GM23248 (cell line): ENCODE measurements around the gene NEMF. TPM values are rescaled to one million over a fixed set of nuclear protein-coding genes. Genes with fewer than 3 reads are reported as not detected.

Experiments used
- DNase-seq: peaks from one replicate; pipeline ENCODE4 v3.0.0-alpha.2; 2015
- H2AFZ ChIP-seq: fragments of 200-600 bp; sonication (generic); 2 replicates; pipeline ENCODE4 v1.6.1; 2016; ENCODE audit warnings: antibody characterized with exemption
- H3F3A ChIP-seq: fragments of 200-600 bp; sonication (generic); 2 replicates; pipeline ENCODE4 v1.6.1; 2016; ENCODE audit warnings: mild to moderate bottlenecking, antibody characterized with exemption, mixed run types; ENCODE audit not compliant: insufficient read depth
- H3K27ac ChIP-seq: fragments of 200-600 bp; sonication (generic); 2 replicates; pipeline ENCODE4 v1.5.1; 2016; ENCODE audit warnings: mild to moderate bottlenecking
- H3K27me3 ChIP-seq: fragments of 200-600 bp; sonication (generic); replicated peaks from 2 replicates; pipeline ENCODE4 v1.6.1; 2016; ENCODE audit warnings: mild to moderate bottlenecking; ENCODE audit not compliant: insufficient read depth
- H3K36me3 ChIP-seq: fragments of 200-600 bp; sonication (generic); 2 replicates; pipeline ENCODE4 v1.6.1; 2016; ENCODE audit warnings: low read depth, mild to moderate bottlenecking
- H3K4me1 ChIP-seq: fragments of 200-600 bp; sonication (generic); 2 replicates; pipeline ENCODE4 v1.6.1; 2016; ENCODE audit warnings: mild to moderate bottlenecking; ENCODE audit not compliant: insufficient read depth
- H3K4me2 ChIP-seq: fragments of 200-600 bp; sonication (generic); one replicate; pipeline ENCODE4 v1.6.1; 2016; ENCODE audit warnings: mild to moderate bottlenecking; ENCODE audit not compliant: unreplicated experiment
- H3K4me3 ChIP-seq: fragments of 200-600 bp; sonication (generic); 2 replicates; pipeline ENCODE4 v1.5.1; 2016; ENCODE audit warnings: mild to moderate bottlenecking
- H3K79me2 ChIP-seq: fragments of 200-600 bp; sonication (generic); 2 replicates; pipeline ENCODE4 v1.6.1; 2016; ENCODE audit warnings: mild to moderate bottlenecking; ENCODE audit not compliant: insufficient read depth
- H3K9ac ChIP-seq: fragments of 200-600 bp; sonication (generic); 2 replicates; pipeline ENCODE4 v1.6.1; 2016; ENCODE audit warnings: mild to moderate bottlenecking
- H3K9me2 ChIP-seq: fragments of 200-600 bp; sonication (generic); 2 replicates; pipeline ENCODE4 v1.6.1; 2016; ENCODE audit warnings: mixed run types, mild to moderate bottlenecking, moderate library complexity; ENCODE audit not compliant: insufficient read depth
- H3K9me3 ChIP-seq: fragments of 200-600 bp; sonication (generic); one replicate; pipeline ENCODE4 v1.6.1; 2017; ENCODE audit warnings: low read depth
- H4K20me1 ChIP-seq: fragments of 200-600 bp; sonication (generic); 2 replicates; pipeline ENCODE4 v1.6.0; 2016; ENCODE audit not compliant: insufficient read depth
- EZH2 ChIP-seq: fragments of 200-600 bp; sonication (generic); IDR thresholded peaks from 2 replicates; pipeline ENCODE4 v1.6.1; 2018; ENCODE audit warnings: antibody characterized with exemption, mild to moderate bottlenecking; ENCODE audit not compliant: insufficient read depth, poor library complexity, severe bottlenecking
- EZH2phosphoT487 ChIP-seq: fragments of 200-600 bp; sonication (generic); IDR thresholded peaks from 2 replicates; pipeline ENCODE4 v1.6.1; 2018; ENCODE audit warnings: antibody characterized with exemption, moderate library complexity, mild to moderate bottlenecking, low read depth; ENCODE audit not compliant: insufficient read depth
- WGBS, 2 experiments: methylation state at CpG; one replicate each; pipeline ENCODE4 v1.1.6; 2015 to 2017; ENCODE audit warnings: low lambda C conversion rate in 2 of 2, low coverage in 1 of 2; ENCODE audit errors: missing lambda C conversion rate in 2 of 2; 5-methylcytosine and 5-hydroxymethylcytosine counted together
- in situ Hi-C: fragments of 300-500 bp; cut with MboI; formaldehyde crosslinking; loops from 2 replicates; pipeline ENCODE4 v1.15.0; 2020
- polyA plus RNA-seq: library from polyadenylated mRNA; unstranded; fragments of >200 nt; fragmentation: Nextera tagmentation; extraction: Ambion mirVana; gene quantifications from 2 replicates; pipeline ENCODE4 v1.2.1, GENCODE V29; 2016
- total RNA-seq: library from RNA; depleted of rRNA; stranded (reverse); fragments of >200 nt; shearing (Covaris generic); gene quantifications from 2 replicates; pipeline ENCODE4 v1.2.3, GENCODE V29; 2014

Gene NEMF
- total and polyA plus RNA-seq, 2 experiments from 2014 or later, result 56.5 to 65.9 TPM

DNA sequence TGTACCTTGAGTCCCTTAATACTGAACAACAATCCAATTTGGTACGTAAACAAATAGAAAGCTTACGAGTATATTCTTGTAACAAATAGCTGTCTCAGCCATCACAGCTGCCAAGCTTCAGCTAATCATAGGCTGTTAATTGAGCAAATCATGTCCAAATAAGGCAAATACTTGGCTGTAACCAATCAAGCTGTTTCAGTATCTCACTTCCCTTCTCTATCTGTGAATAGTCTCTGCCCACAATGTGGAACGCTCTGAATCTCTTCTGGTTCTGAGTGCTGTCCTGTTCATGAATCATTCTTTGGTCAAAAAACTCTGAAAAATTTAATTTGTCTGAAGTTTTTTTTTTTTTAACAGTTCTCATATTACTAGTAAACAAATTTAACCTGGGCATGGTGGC lies 5.8 kb upstream of the NEMF start:
- no peak for TF ChIP-seq EZH2
- no peak for TF ChIP-seq EZH2phosphoT487
- peaks cover 11% of the 10 kb centered on the region for H3K4me1 ChIP-seq
- no peaks in the 10 kb centered on the region for H3K36me3 ChIP-seq
- DNase-seq, result no peak
- no peaks in the 10 kb centered on the region for H3K9me3 ChIP-seq
- H3K4me3 ChIP-seq, result no peak overlapping the region
- H3F3A ChIP-seq, result peaks cover 34% of the 10 kb centered on the region
- no peak overlapping the region for H2AFZ ChIP-seq
- H3K4me2 ChIP-seq, result no peak overlapping the region
- H3K9me2 ChIP-seq, result no peaks in the 10 kb centered on the region
- no peaks in the 10 kb centered on the region for H4K20me1 ChIP-seq
- 97 to 99% methylated on average over 3 of the region's 3 CpGs for WGBS, 2 experiments
- in situ Hi-C loops, result loop anchor here (25.0 kb wide), 1 partner anchor 679 kb away; the partner anchor contains the start of gene MAP4K5
- H3K79me2 ChIP-seq, result peaks cover 2% of the 10 kb centered on the region; the same call in 1 of the 2 replicates
- H3K27me3 ChIP-seq, result no peaks in the 10 kb centered on the region
- H3K27ac ChIP-seq, result no peak overlapping the region
- H3K9ac ChIP-seq, result no peak overlapping the region

DNA sequence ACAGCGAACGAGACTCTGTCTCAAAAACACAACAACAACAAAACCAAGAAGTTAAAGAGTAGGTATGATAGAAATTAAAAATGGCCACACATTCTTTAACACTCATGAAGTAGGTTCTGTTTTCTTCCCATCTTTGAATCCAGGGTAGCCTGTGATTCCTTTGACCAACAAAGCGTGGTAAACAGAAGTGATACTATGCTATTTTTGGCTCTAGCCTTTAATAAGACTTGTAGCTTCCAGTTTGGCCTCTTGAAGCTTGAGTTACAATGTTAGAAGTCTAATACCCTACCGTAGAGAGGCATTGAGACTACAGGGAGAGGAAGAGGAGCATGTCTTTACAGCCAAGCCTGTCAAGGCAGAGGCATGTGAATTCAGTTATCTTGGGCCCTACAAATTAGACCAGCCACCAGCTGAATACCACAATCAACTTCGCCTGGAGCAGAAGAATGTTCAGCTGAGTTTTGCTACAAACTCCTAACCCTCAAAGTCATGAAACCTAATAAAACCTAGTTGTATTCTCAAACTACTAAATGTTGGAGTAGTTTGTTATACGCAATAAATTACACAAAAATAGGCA lies 4.9 kb upstream of the NEMF start:
- DNase-seq, result no peak
- H3K27me3 ChIP-seq, result no peaks in the 10 kb centered on the region
- H3K36me3 ChIP-seq, result no peaks in the 10 kb centered on the region
- in situ Hi-C loops, result loop anchor here (25.0 kb wide), 1 partner anchor 680 kb away; the partner anchor contains the start of gene MAP4K5
- peaks cover 29% of the 10 kb centered on the region for H3F3A ChIP-seq
- TF ChIP-seq EZH2 (no peak), EZH2phosphoT487 (no peak)
- H3K4me1 ChIP-seq, result peaks cover 11% of the 10 kb centered on the region
- H3K4me3 ChIP-seq, result no peak overlapping the region
- no peak overlapping the region for H2AFZ ChIP-seq
- WGBS, 2 experiments, result 95 to 96% methylated on average over 6 of the region's 6 CpGs
- no peaks in the 10 kb centered on the region for H3K9me3 ChIP-seq
- H3K9ac ChIP-seq, result no peak overlapping the region
- H3K79me2 ChIP-seq, result peaks cover 2% of the 10 kb centered on the region
- H3K27ac ChIP-seq, result no peak overlapping the region
- no peaks in the 10 kb centered on the region for H3K9me2 ChIP-seq
- no peak overlapping the region for H3K4me2 ChIP-seq
- no peaks in the 10 kb centered on the region for H4K20me1 ChIP-seq

DNA sequence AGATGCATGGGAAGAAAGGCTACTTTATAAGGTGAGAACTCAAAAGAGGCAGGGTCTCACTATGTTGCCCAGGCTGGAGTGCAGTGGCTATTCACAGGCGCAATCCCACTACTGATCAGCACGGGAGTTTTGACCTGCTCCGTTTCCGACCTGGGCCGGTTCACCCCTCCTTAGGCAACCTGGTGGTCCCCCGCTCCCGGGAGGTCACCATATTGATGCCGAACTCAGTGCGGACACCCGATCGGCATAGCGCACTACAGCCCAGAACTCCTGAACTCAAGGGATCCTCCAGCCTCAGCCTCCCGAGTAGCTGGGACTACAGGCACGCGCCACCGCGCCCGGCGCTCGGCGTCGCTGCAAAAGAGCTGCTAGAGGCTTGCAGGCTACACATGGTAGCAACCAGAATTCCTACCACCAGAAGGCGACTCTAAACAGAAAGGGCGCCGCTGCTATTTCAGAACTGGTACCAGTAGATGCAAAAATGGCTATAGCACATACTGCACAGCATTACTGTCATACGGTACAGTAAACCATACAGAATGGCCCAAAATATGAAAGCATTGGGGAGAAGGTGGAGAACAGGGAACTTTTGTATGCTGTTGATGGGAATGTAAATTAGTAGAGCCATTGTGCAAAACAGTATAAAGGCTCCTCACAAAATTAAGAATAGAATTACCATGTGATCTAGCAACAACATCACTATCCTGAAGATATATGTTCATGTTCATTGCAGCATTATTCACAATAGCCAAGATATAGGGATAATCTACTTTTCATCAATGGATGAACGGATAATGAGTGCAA lies 1.2 kb upstream of the NEMF start:
- in situ Hi-C loops, result loop anchor here (25.0 kb wide), 1 partner anchor 684 kb away; the partner anchor contains the start of gene MAP4K5
- Histone ChIP-seq H3K9me2 (no peaks in the 10 kb centered on the region), H3K9me3 (no peaks in the 10 kb centered on the region), H3K79me2 (peaks cover 39% of the 10 kb centered on the region), H3K9ac (peak overlapping the region; percentile 96; the same call in 1 of the 2 replicates), H3K4me3 (peak overlapping the region; percentile 94), H3K27ac (no peak overlapping the region), H3K4me1 (peaks cover 16% of the 10 kb centered on the region), H3K36me3 (peaks cover 27% of the 10 kb centered on the region; the same call in 1 of the 2 replicates), H3K27me3 (no peaks in the 10 kb centered on the region), H3F3A (peaks cover 7% of the 10 kb centered on the region), H3K4me2 (peak overlapping the region; percentile 28), H2AFZ (peak overlapping the region; percentile 86), H4K20me1 (no peaks in the 10 kb centered on the region)
- peak; percentile 94 for DNase-seq
- TF ChIP-seq EZH2 (no peak), EZH2phosphoT487 (no peak)
- 7% methylated on average over 26 to 27 of the region's 27 CpGs for WGBS, 2 experiments

DNA sequence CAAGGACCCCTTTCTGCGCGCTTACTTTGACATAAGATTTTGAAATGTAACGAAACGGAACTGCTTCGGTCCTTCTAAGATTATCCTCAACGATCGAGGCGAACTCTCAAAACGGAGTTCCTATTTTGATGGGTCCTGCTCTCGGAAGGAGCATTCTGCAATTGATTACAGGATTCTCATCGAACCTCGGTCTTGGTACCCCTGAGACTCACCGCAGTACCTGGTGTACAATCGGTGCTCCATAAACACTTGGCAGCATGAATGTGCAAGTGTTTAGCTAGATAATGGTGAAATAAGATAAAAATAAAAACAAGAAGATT lies 530 bp upstream of the NEMF start:
- peaks cover 16% of the 10 kb centered on the region for H3K4me1 ChIP-seq
- in situ Hi-C loops, result loop anchor here (25.0 kb wide), 1 partner anchor 684 kb away; the partner anchor contains the start of gene MAP4K5
- peak overlapping the region; percentile 96 for H3K9ac ChIP-seq
- peak overlapping the region; percentile 97 for H3K4me2 ChIP-seq
- DNase-seq, result no peak
- peaks cover 28% of the 10 kb centered on the region; the same call in 1 of the 2 replicates for H3K36me3 ChIP-seq
- H3K9me2 ChIP-seq, result no peaks in the 10 kb centered on the region
- H4K20me1 ChIP-seq, result no peaks in the 10 kb centered on the region
- H3F3A ChIP-seq, result peaks cover 7% of the 10 kb centered on the region
- no peak for TF ChIP-seq EZH2phosphoT487
- TF ChIP-seq EZH2, result no peak
- H3K4me3 ChIP-seq, result peak overlapping the region; percentile 94
- H2AFZ ChIP-seq, result peak overlapping the region; percentile 86
- no peaks in the 10 kb centered on the region for H3K27me3 ChIP-seq
- H3K79me2 ChIP-seq, result peaks cover 46% of the 10 kb centered on the region
- H3K9me3 ChIP-seq, result no peaks in the 10 kb centered on the region
- 2% methylated on average over 14 of the region's 14 CpGs for WGBS, 2 experiments
- peak overlapping the region; percentile 60 for H3K27ac ChIP-seq
